ENCODE measurements around the gene SLC4A9. TPM values are rescaled to one million over a fixed set of nuclear protein-coding genes. Genes with fewer than 3 reads are reported as not detected.

Gene SLC4A9
- not detected for total RNA-seq

- POLR2A ChIA-PET = no interaction called here
- CTCF ChIA-PET = interaction anchor here (0.6 to 4.0 kb wide), 6 partner anchors 8 to 116 kb away, joined by 3 to 17 read pairs (median 4); partner anchors contain the start of gene HBEGF
These were observed at the start of gene SLC4A9 for GRCh38 chr5:140360101-140360500. Gene SLC4A9 (plus strand): TSS chr5:140360194. CDS start chr5:140360237, 43 bp downstream.

- CTCF ChIA-PET = no interaction called here
- POLR2A ChIA-PET = no interaction called here
These were observed 49.6 kb upstream of the SLC4A9 start for GRCh38 chr5:140310434-140310833.

GRCh38 chr5:140311011-140311467, 49.0 kb upstream of the SLC4A9 start:
- CTCF ChIA-PET = no interaction called here
- POLR2A ChIA-PET = no interaction called here

DNA sequence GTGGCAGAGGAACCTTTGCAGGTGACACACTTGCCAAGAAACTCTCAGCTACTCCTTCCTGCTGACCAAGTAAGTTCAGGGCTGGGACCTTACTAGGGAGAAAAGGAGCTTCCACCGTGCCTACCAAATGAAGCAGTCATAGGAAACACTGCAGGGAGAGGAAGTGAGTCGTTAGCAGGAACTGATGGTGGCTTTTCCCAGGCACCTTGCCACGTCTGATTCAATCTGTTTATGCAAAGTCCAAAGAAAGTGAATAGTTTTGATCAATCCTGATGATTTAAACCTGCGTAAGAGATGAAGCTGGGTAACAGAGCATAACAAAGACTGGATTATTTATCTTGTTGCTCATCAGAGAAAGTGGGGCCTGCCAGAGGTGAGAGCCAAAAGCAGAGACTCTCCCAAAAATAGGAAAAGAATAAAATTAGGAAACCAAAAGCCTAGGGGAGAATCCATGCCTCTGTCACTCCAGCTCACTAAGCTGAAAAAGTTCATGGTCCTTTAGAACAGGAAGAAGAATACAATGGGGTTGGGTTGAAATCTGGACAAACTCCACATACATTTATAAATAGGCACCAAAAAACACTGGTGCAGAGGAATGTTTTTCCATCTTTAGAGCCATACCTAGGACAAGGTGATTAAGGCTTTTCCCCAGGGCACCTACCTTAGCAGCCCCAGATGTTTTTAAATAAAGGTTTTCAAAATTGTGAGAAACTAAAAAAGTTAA, 47.8 kb upstream of the SLC4A9 start:
- ChIA-PET POLR2A (no interaction called here), CTCF (interaction anchor here (0.8 kb wide), 1 partner anchor 68 kb away, joined by 3 read pairs; no protein-coding TSS in a partner anchor)

- CTCF ChIA-PET = interaction anchor here (0.8 kb wide), 1 partner anchor 68 kb away, joined by 3 read pairs; no protein-coding TSS in a partner anchor
- POLR2A ChIA-PET = no interaction called here
These were observed 47.2 kb upstream of the SLC4A9 start for GRCh38 chr5:140312791-140313189.

- POLR2A ChIA-PET = no interaction called here
These were observed 42.1 kb upstream of the SLC4A9 start for GRCh38 chr5:140317859-140318258.

GRCh38 chr5:140318792-140319191, 41.2 kb upstream of the SLC4A9 start:
- CTCF ChIA-PET = no interaction called here
- POLR2A ChIA-PET = no interaction called here

More at GRCh38 chr5:140317859-140318258, 42.1 kb upstream of the SLC4A9 start:
- CTCF ChIA-PET = interaction anchor here (0.5 to 1.7 kb wide), 3 partner anchors 38 to 169 kb away, joined by 3 to 4 read pairs (median 3); no protein-coding TSS in a partner anchor

DNA sequence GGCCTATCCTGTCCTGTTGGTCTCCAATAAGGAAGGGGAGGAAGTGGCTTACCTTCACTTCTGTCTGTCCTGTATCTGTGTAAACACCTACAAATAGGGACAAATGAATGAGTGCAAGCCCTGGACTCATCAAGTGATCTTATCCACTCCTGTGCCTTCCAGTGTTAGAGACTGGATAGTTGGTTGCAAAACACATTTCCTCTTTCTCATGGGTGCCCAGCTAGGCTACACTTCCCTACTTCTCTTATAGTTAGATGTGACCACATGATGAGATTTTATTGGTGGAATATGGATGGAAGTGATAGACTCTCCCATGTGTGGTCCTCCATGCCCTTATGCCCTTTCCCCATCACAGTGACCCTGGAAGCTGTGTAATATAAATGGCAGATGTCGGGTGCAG, 40.2 kb upstream of the SLC4A9 start:
- CTCF ChIA-PET = no interaction called here
- POLR2A ChIA-PET = no interaction called here

DNA sequence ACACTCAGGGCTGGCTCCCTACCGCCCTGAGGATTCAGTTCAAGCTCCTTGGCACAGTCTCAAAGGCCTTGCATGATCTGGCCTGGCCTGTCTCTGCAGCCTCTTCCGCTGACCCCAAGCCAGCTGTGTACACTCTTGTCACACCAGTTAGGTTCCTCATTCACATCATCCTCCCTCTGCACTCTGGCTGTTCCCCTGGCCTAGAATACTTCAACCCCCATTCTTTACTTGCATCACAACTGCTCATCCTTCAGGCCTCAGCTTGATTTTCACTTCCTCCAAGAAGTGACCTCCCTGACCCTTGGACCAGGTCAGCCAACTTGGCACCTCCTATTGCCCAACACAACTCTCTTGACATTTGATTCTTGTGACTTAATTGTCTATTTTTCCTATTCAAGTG, 38.2 kb upstream of the SLC4A9 start:
- POLR2A ChIA-PET = no interaction called here
- CTCF ChIA-PET = no interaction called here

GRCh38 chr5:140322751-140323731, 37.0 kb upstream of the SLC4A9 start:
- ChIA-PET POLR2A (no interaction called here), CTCF (no interaction called here)

- ChIA-PET POLR2A (no interaction called here), CTCF (no interaction called here)
These were observed 35.9 kb upstream of the SLC4A9 start for GRCh38 chr5:140324041-140324600.

GRCh38 chr5:140324617-140325241, 35.3 kb upstream of the SLC4A9 start:
- ChIA-PET POLR2A (no interaction called here), CTCF (no interaction called here)

DNA sequence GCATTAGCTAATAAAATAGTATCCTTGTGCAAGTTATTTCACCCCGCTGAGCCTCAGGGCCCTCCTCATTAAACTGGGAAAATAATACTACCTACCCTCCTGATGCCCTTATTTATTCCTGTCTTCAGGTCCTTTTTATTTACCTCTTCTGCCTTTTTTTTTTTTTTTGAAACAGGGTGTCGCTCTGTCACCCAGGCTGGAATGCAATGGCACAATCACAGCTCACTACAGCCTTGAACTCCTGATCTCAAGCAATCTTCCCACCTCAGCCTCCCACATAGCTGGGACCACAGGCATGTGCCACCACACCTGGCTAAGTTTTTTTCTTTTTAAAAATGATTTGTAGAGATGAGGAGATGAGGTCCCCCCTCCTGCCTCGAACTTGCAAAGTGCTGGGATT, 34.5 kb upstream of the SLC4A9 start:
- POLR2A ChIA-PET = no interaction called here
- CTCF ChIA-PET = no interaction called here

- CTCF ChIA-PET = interaction anchor here (0.6 kb wide), 1 partner anchor 13 kb away, joined by 6 read pairs; no protein-coding TSS in a partner anchor
- POLR2A ChIA-PET = no interaction called here
These were observed 32.4 kb upstream of the SLC4A9 start for GRCh38 chr5:140327589-140327988.

- ChIA-PET CTCF (interaction anchor here (0.6 kb wide), 1 partner anchor 13 kb away, joined by 6 read pairs; no protein-coding TSS in a partner anchor), POLR2A (no interaction called here)
These were observed 31.8 kb upstream of the SLC4A9 start for GRCh38 chr5:140328036-140328764.

- ChIA-PET POLR2A (no interaction called here), CTCF (interaction anchor here (1.0 kb wide), 1 partner anchor 11 kb away, joined by 3 read pairs; no protein-coding TSS in a partner anchor)
These were observed 30.1 kb upstream of the SLC4A9 start for GRCh38 chr5:140329739-140330481.

DNA sequence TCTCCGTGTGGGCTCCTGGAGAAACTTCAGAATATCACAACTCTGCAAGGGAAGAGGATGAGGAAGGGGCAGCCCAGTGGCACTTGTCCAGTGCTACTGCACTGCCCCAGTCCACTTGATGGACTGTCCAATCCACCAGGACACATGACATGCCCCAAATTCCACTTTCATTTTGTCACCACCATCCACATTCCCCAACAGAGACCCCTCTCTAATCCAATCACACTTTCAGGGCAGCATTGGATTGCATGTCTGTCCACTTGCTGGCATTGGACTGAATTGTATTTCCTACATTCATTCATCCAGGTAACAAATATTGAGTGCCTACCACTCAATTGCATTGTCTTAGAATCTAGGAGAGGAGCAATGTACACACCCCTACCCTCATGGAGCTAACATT, 28.4 kb upstream of the SLC4A9 start:
- ChIA-PET CTCF (no interaction called here), POLR2A (no interaction called here)

GRCh38 chr5:140336388-140336787, 23.6 kb upstream of the SLC4A9 start:
- ChIA-PET CTCF (interaction anchor here (0.6 to 0.9 kb wide), 2 partner anchors 24 to 91 kb away, joined by 3 read pairs; partner anchors contain the start of gene SLC4A9), POLR2A (interaction anchor here (0.6 to 0.8 kb wide), 2 partner anchors 14 to 72 kb away, joined by 3 to 4 read pairs; no protein-coding TSS in a partner anchor)

Measured in activated CD8-positive, alpha-beta memory T cell treated with anti-CD3 and anti-CD28 coated beads for 36 hours (primary cell).